GM12873 (cell line): ENCODE measurements around the gene SLC6A20.

ENCODE experiments used
- CTCF ChIP-seq: IDR thresholded peaks from 2 replicates; pipeline ENCODE4 v1.5.1; 2012; ENCODE audit warnings: low read depth, mild to moderate bottlenecking, moderate library complexity, low read length, control low read depth; ENCODE audit not compliant: insufficient read depth; ENCODE audit errors: missing control alignments

The SLC6A20 gene

GRCh38 chr3:45753095-45753494 lies 43.2 kb downstream of the SLC6A20 start:
- no peak for TF ChIP-seq CTCF

GRCh38 chr3:45751537-45752242 lies 44.6 kb downstream of the SLC6A20 start:
- no peak for TF ChIP-seq CTCF

- TF ChIP-seq CTCF: no peak
These were observed 46.5 kb downstream of the SLC6A20 start for GRCh38 chr3:45749880-45750279.

- no peak for TF ChIP-seq CTCF
These were observed 48.3 kb downstream of the SLC6A20 start for GRCh38 chr3:45748068-45748467.

GRCh38 chr3:45746777-45747622 lies 49.3 kb downstream of the SLC6A20 start:
- TF ChIP-seq CTCF: no peak

- TF ChIP-seq CTCF: no peak
These were observed 50.1 kb downstream of the SLC6A20 start for GRCh38 chr3:45746165-45746776.

GRCh38 chr3:45742461-45743089 lies 53.8 kb downstream of the SLC6A20 start:
- TF ChIP-seq CTCF: no peak
